Measurements from ENCODE around the gene CYB5B.

Gene CYB5B

GRCh38 chr16:69501956-69502745, 77.7 kb downstream of the CYB5B start:
- no peaks in the 10 kb centered on the region for H3K36me3 ChIP-seq (ENCODE audit: low read depth)
- DNase-seq (ENCODE audit: low spot score), result no peak
- no peak for TF ChIP-seq CTCF (IDR thresholded peaks at IDR 0.05; ENCODE audit: poor library complexity, severe bottlenecking)
- ATAC-seq (ENCODE audit: low read depth), result no peak
- H3K4me1 ChIP-seq (ENCODE audit: insufficient read depth, poor library complexity, severe bottlenecking), result no peaks in the 10 kb centered on the region
- no peak overlapping the region for H3K4me3 ChIP-seq (ENCODE audit: severe bottlenecking)
- H3K9me3 ChIP-seq (ENCODE audit: severe bottlenecking), result no peaks in the 10 kb centered on the region
- no peak overlapping the region for H3K27ac ChIP-seq (ENCODE audit: poor library complexity, severe bottlenecking)
- no peaks in the 10 kb centered on the region for H3K27me3 ChIP-seq (ENCODE audit: insufficient read depth, poor library complexity, severe bottlenecking)

- Histone ChIP-seq H3K27me3 (ENCODE audit: insufficient read depth, poor library complexity, severe bottlenecking) (no peaks in the 10 kb centered on the region), H3K4me1 (ENCODE audit: insufficient read depth, poor library complexity, severe bottlenecking) (no peaks in the 10 kb centered on the region), H3K27ac (ENCODE audit: poor library complexity, severe bottlenecking) (no peak overlapping the region), H3K4me3 (ENCODE audit: severe bottlenecking) (no peak overlapping the region), H3K36me3 (ENCODE audit: low read depth) (no peaks in the 10 kb centered on the region), H3K9me3 (ENCODE audit: severe bottlenecking) (no peaks in the 10 kb centered on the region)
- TF ChIP-seq CTCF (IDR thresholded peaks at IDR 0.05; ENCODE audit: poor library complexity, severe bottlenecking), result no peak
- no peak for ATAC-seq (ENCODE audit: low read depth)
- DNase-seq (ENCODE audit: low spot score), result no peak
Measured at GRCh38 chr16:69503244-69503643, 78.8 kb downstream of the CYB5B start.

- Histone ChIP-seq H3K9me3 (ENCODE audit: severe bottlenecking) (no peaks in the 10 kb centered on the region), H3K36me3 (ENCODE audit: low read depth) (no peaks in the 10 kb centered on the region), H3K27me3 (ENCODE audit: insufficient read depth, poor library complexity, severe bottlenecking) (no peaks in the 10 kb centered on the region), H3K4me1 (ENCODE audit: insufficient read depth, poor library complexity, severe bottlenecking) (peaks cover 4% of the 10 kb centered on the region), H3K4me3 (ENCODE audit: severe bottlenecking) (no peak overlapping the region), H3K27ac (ENCODE audit: poor library complexity, severe bottlenecking) (no peak overlapping the region)
- no peak for TF ChIP-seq CTCF (IDR thresholded peaks at IDR 0.05; ENCODE audit: poor library complexity, severe bottlenecking)
- no peak for DNase-seq (ENCODE audit: low spot score)
- ATAC-seq (ENCODE audit: low read depth), result no peak
Measured at GRCh38 chr16:69508033-69508755, 83.8 kb downstream of the CYB5B start.

- TF ChIP-seq CTCF (IDR thresholded peaks at IDR 0.05; ENCODE audit: poor library complexity, severe bottlenecking), result no peak
- ATAC-seq (ENCODE audit: low read depth) (no peak), DNase-seq (ENCODE audit: low spot score) (no peak)
- H3K9me3 ChIP-seq (ENCODE audit: severe bottlenecking), result no peaks in the 10 kb centered on the region
- no peak overlapping the region for H3K27ac ChIP-seq (ENCODE audit: poor library complexity, severe bottlenecking)
- H3K4me3 ChIP-seq (ENCODE audit: severe bottlenecking), result no peak overlapping the region
- no peaks in the 10 kb centered on the region for H3K36me3 ChIP-seq (ENCODE audit: low read depth)
- H3K27me3 ChIP-seq (ENCODE audit: insufficient read depth, poor library complexity, severe bottlenecking), result no peaks in the 10 kb centered on the region
- H3K4me1 ChIP-seq (ENCODE audit: insufficient read depth, poor library complexity, severe bottlenecking), result peaks cover 13% of the 10 kb centered on the region
Measured at GRCh38 chr16:69509125-69509524, 84.7 kb downstream of the CYB5B start.

- DNase-seq (ENCODE audit: low spot score), result no peak
- ATAC-seq (ENCODE audit: low read depth), result no peak
- Histone ChIP-seq H3K27ac (ENCODE audit: poor library complexity, severe bottlenecking) (no peak overlapping the region), H3K27me3 (ENCODE audit: insufficient read depth, poor library complexity, severe bottlenecking) (no peaks in the 10 kb centered on the region), H3K36me3 (ENCODE audit: low read depth) (no peaks in the 10 kb centered on the region), H3K4me1 (ENCODE audit: insufficient read depth, poor library complexity, severe bottlenecking) (peaks cover 27% of the 10 kb centered on the region), H3K4me3 (ENCODE audit: severe bottlenecking) (no peak overlapping the region), H3K9me3 (ENCODE audit: severe bottlenecking) (no peaks in the 10 kb centered on the region)
- TF ChIP-seq CTCF (IDR thresholded peaks at IDR 0.05; ENCODE audit: poor library complexity, severe bottlenecking), result no peak
Measured at GRCh38 chr16:69511651-69512050, 87.2 kb downstream of the CYB5B start.
